GM10248 (cell line): ENCODE results near the gene GAREM1.
"Not testable (repeated sequence)": the region's sequence is repeated elsewhere in the genome, so short reads cannot be mapped to it uniquely, and the experiment has no call there.

Source experiments
- CTCF ChIA-PET: fragments of 300-600 bp; sonication (Branson Sonifier 250); formaldehyde crosslinking; extraction: SDS; loops from one replicate; lab custom pipeline; 2021; ENCODE audit warnings: antibody characterized with exemption; lab: Yijun Ruan, JAX
- POLR2A ChIA-PET: fragments of 350-650 bp; sonication (Branson Sonifier 250); formaldehyde crosslinking; extraction: SDS; loops from one replicate; lab custom pipeline; 2020; ENCODE audit warnings: antibody characterized with exemption; lab: Yijun Ruan, JAX
- DNase-seq: peaks from one replicate; pipeline ENCODE4 v3.0.0; 2012; ENCODE audit errors: extremely low spot score
- CTCF ChIP-seq: IDR thresholded peaks from 2 replicates; pipeline ENCODE4 v1.5.1; 2012; ENCODE audit warnings: mild to moderate bottlenecking, low read depth; ENCODE audit errors: extremely low read depth, missing control alignments, control extremely low read depth

GAREM1 gene

GRCh38 chr18:32470714-32471633, at the start of gene GAREM1:
GAREM1 (minus strand) TSS chr18:32470882; CDS start chr18:32470428, 454 bp downstream.
- CTCF ChIA-PET = interaction anchor here (0.7 to 4.2 kb wide), 19 partner anchors 10 to 313 kb away, joined by 3 to 26 read pairs (median 4); no protein-coding TSS in a partner anchor
- POLR2A ChIA-PET = interaction anchor here (0.5 kb wide), 1 partner anchor 348 kb away, joined by 3 read pairs; no protein-coding TSS in a partner anchor
- DNase-seq = peak; percentile 88
- TF ChIP-seq CTCF = peak; percentile 72

- POLR2A ChIA-PET = no interaction called here
- CTCF ChIA-PET = no interaction called here
- TF ChIP-seq CTCF = no peak
- no peak for DNase-seq
Observed at GRCh38 chr18:32511147-32511546, 40.5 kb upstream of the GAREM1 start.

- ChIA-PET POLR2A (no interaction called here), CTCF (interaction anchor here (1.3 to 1.6 kb wide), 3 partner anchors 14 to 43 kb away, joined by 3 to 5 read pairs (median 3); no protein-coding TSS in a partner anchor)
- TF ChIP-seq CTCF = no peak
- DNase-seq = no peak
Observed at GRCh38 chr18:32509111-32509510, 38.4 kb upstream of the GAREM1 start.

- TF ChIP-seq CTCF = no peak
- no peak for DNase-seq
- ChIA-PET POLR2A (no interaction called here), CTCF (interaction anchor here (0.8 to 1.1 kb wide), 2 partner anchors 20 to 45 kb away, joined by 3 to 4 read pairs; no protein-coding TSS in a partner anchor)
Observed at GRCh38 chr18:32507093-32507492, 36.4 kb upstream of the GAREM1 start.

GRCh38 chr18:32502014-32502413, 31.3 kb upstream of the GAREM1 start:
- no peak for TF ChIP-seq CTCF
- ChIA-PET POLR2A (no interaction called here), CTCF (interaction anchor here (1.3 to 1.4 kb wide), 2 partner anchors 9 to 35 kb away, joined by 3 to 4 read pairs; no protein-coding TSS in a partner anchor)
- DNase-seq = no peak

- POLR2A ChIA-PET, DNase-seq: not testable (repeated sequence)
- CTCF ChIA-PET = interaction anchor here (0.9 to 1.4 kb wide), 3 partner anchors 8 to 36 kb away, joined by 3 to 4 read pairs (median 3); no protein-coding TSS in a partner anchor
Observed at GRCh38 chr18:32501242-32501641, 30.6 kb upstream of the GAREM1 start.
